ENCODE data around the gene NSD2. TPM values are rescaled to one million over a fixed set of nuclear protein-coding genes. Genes with fewer than 3 reads are reported as not detected.
A peak's percentile ranks its signal among the peaks of the same experiment; 100 is the strongest.
"Not testable (repeated sequence)": the region's sequence is repeated elsewhere in the genome, so short reads cannot be mapped to it uniquely, and the experiment has no call there.

The NSD2 gene
- total and polyA plus RNA-seq, 12 donors, result 11.1 to 187 (median 25.2) TPM

GRCh38 chr4:1833307-1834046 lies 37.7 kb upstream of the NSD2 start:
- 93 to 100% (median 93%) methylated on average over 1 to 14 of the region's 14 CpGs; no CpG with 5 or more reads in 1 of the 4 donors for WGBS, 4 donors
- intact Hi-C loops (cut with DNase I), result no loop called here
- TF ChIP-seq CTCF (IDR thresholded peaks at IDR 0.05), result no peak
- no peak for TF ChIP-seq POLR2A (IDR thresholded peaks at IDR 0.05)
- Histone ChIP-seq H3K4me3 (no peak overlapping the region), H3K9me3 (replicated peaks in 1 of 3) (no peaks in the 10 kb centered on the region), H3K4me1 (replicated peaks in 1 of 2) (peaks cover 8 to 10% of the 10 kb centered on the region in 2 donors), H3K36me3 (replicated peaks in 1 of 2) (peaks cover 0 to 68% of the 10 kb centered on the region in 2 donors), H3K27ac (no peak overlapping the region), H3K27me3 (no peaks in the 10 kb centered on the region)
- DNase-seq, result no peak

- TF ChIP-seq POLR2A (IDR thresholded peaks at IDR 0.05) (no peak), CTCF (IDR thresholded peaks at IDR 0.05) (no peak)
- Histone ChIP-seq H3K27me3 (no peaks in the 10 kb centered on the region), H3K9me3 (replicated peaks in 1 of 3) (no peaks in the 10 kb centered on the region), H3K4me1 (replicated peaks in 1 of 2) (peaks cover 8 to 10% of the 10 kb centered on the region in 2 donors), H3K27ac (peak overlapping the region in 4 of 5 donors; percentile 46 to 70 (median 59)), H3K36me3 (replicated peaks in 1 of 2) (peaks cover 0 to 75% of the 10 kb centered on the region in 2 donors), H3K4me3 (no peak overlapping the region)
- 82 to 97% (median 88%) methylated on average over 13 to 21 of the region's 21 CpGs for WGBS, 4 donors
- intact Hi-C loops (cut with DNase I), result no loop called here
- no peak for DNase-seq
Measured at GRCh38 chr4:1834047-1834775, 37.0 kb upstream of the NSD2 start.

GRCh38 chr4:1835836-1836235 lies 35.4 kb upstream of the NSD2 start:
- WGBS, 4 donors, result 94 to 96% (median 95%) methylated on average over 8 of the region's 8 CpGs
- peaks cover 0 to 85% of the 10 kb centered on the region in 2 donors for H3K36me3 ChIP-seq (replicated peaks in 1 of 2)
- H3K4me1 ChIP-seq (replicated peaks in 1 of 2), result peaks cover 8 to 10% of the 10 kb centered on the region in 2 donors
- H3K27ac ChIP-seq; intact Hi-C loops (cut with DNase I); H3K4me3 ChIP-seq; H3K9me3 ChIP-seq (replicated peaks in 1 of 3); H3K27me3 ChIP-seq; DNase-seq: not testable (repeated sequence)

- no peak overlapping the region for H3K4me3 ChIP-seq
- peaks cover 8 to 10% of the 10 kb centered on the region in 2 donors for H3K4me1 ChIP-seq (replicated peaks in 1 of 2)
- no peaks in the 10 kb centered on the region for H3K27me3 ChIP-seq
- H3K9me3 ChIP-seq (replicated peaks in 1 of 3), result no peaks in the 10 kb centered on the region
- intact Hi-C loops (cut with DNase I), result no loop called here
- DNase-seq, result no peak
- H3K27ac ChIP-seq, result no peak overlapping the region
- 89 to 98% (median 96%) methylated on average over 3 to 7 of the region's 7 CpGs for WGBS, 4 donors
- TF ChIP-seq POLR2A (IDR thresholded peaks at IDR 0.05) (no peak), CTCF (IDR thresholded peaks at IDR 0.05) (no peak)
- peaks cover 0 to 82% of the 10 kb centered on the region in 2 donors for H3K36me3 ChIP-seq (replicated peaks in 1 of 2)
Measured at GRCh38 chr4:1836650-1837049, 34.5 kb upstream of the NSD2 start.
